Hematopoietic multipotent progenitor cell treated with erythropoietin and hydrocortisone succinate and interleukin-3 and kit ligand, for 6 days (in vitro differentiated cells): Measurements from ENCODE around the gene TMSB10.
A peak's percentile ranks its signal among the peaks of the same experiment; 100 is the strongest.

ENCODE experiments used
- DNase-seq: peaks from one replicate; pipeline ENCODE4 v3.0.0-alpha.2; 2015

The TMSB10 gene

GRCh38 chr2:84880645-84881521 is 24.6 kb upstream of the TMSB10 start, which contains the start of gene TRABD2A:
Gene TRABD2A (minus strand): TSS chr2:84881084. CDS start chr2:84881039, 45 bp downstream.
- peak; percentile 55 for DNase-seq

GRCh38 chr2:84881581-84882413 is 23.7 kb upstream of the TMSB10 start:
- peak; percentile 89 for DNase-seq

GRCh38 chr2:84882414-84882738 is 23.1 kb upstream of the TMSB10 start:
- DNase-seq: no peak

GRCh38 chr2:84882775-84883550 is 22.5 kb upstream of the TMSB10 start:
- no peak for DNase-seq

GRCh38 chr2:84884449-84884848 is 21.0 kb upstream of the TMSB10 start:
- DNase-seq: no peak

GRCh38 chr2:84885111-84885510 is 20.3 kb upstream of the TMSB10 start:
- no peak for DNase-seq

GRCh38 chr2:84886791-84887190 is 18.7 kb upstream of the TMSB10 start:
- DNase-seq: no peak

- DNase-seq: peak; percentile 79
Observed at GRCh38 chr2:84888401-84889276, 16.8 kb upstream of the TMSB10 start.

GRCh38 chr2:84889332-84889731 is 16.1 kb upstream of the TMSB10 start:
- DNase-seq: no peak

- DNase-seq: no peak
Observed at GRCh38 chr2:84891355-84892010, 14.0 kb upstream of the TMSB10 start.

GRCh38 chr2:84894131-84894586 is 11.3 kb upstream of the TMSB10 start:
- no peak for DNase-seq

GRCh38 chr2:84894758-84895520 is 10.5 kb upstream of the TMSB10 start:
- no peak for DNase-seq

GRCh38 chr2:84896567-84896966 is 8.9 kb upstream of the TMSB10 start:
- no peak for DNase-seq

GRCh38 chr2:84897773-84898172 is 7.7 kb upstream of the TMSB10 start:
- DNase-seq: no peak

- DNase-seq: no peak
Observed at GRCh38 chr2:84899304-84900204, 5.9 kb upstream of the TMSB10 start.

GRCh38 chr2:84900971-84901370 is 4.5 kb upstream of the TMSB10 start:
- no peak for DNase-seq

- no peak for DNase-seq
Observed at GRCh38 chr2:84901593-84902120, 3.8 kb upstream of the TMSB10 start.

GRCh38 chr2:84902526-84902925 is 2.9 kb upstream of the TMSB10 start:
- no peak for DNase-seq

- DNase-seq: no peak
Observed at GRCh38 chr2:84904151-84904550, 1.3 kb upstream of the TMSB10 start.
